Transverse colon (tissue), 4 donors: Measurements from ENCODE around the gene GID8. TPM values are rescaled to one million over a fixed set of nuclear protein-coding genes. Genes with fewer than 3 reads are reported as not detected.

Experiments used
- DNase-seq: peaks from one replicate; pipeline ENCODE4 v3.0.0-alpha.2; 2019
- H3K27ac ChIP-seq, 4 donors: fragments of 200-600 bp; sonication (generic); 2 replicates each; pipeline ENCODE4 v1.5.1; 2016 to 2018; ENCODE audit warnings: inconsistent platforms in 4 of 4
- H3K27me3 ChIP-seq: fragments of 200-600 bp; sonication (generic); 2 replicates; pipeline ENCODE4 v1.5.1; 2017; ENCODE audit warnings: inconsistent platforms
- H3K36me3 ChIP-seq, 4 donors: fragments of 200-600 bp; sonication (generic); 2 replicates each; pipeline ENCODE4 v1.5.1; 2017 to 2019; ENCODE audit warnings: inconsistent platforms in 4 of 4
- H3K4me1 ChIP-seq, 4 donors: fragments of 200-600 bp; sonication (generic); 2 replicates each; pipeline ENCODE4 v1.5.1; 2017 to 2020; ENCODE audit warnings: inconsistent platforms in 4 of 4
- H3K4me3 ChIP-seq, 4 donors: fragments of 200-600 bp; sonication (generic); 1 replicate in 1 of 4; 2 replicates in 3 of 4; pipeline versions ENCODE4 v1.5.1 to v1.6.1; 2017 to 2019; ENCODE audit warnings: inconsistent platforms in 4 of 4
- H3K9me3 ChIP-seq, 2 donors: fragments of 200-600 bp; sonication (generic); 2 replicates each; pipeline ENCODE4 v1.5.1; 2017 to 2019; ENCODE audit warnings: inconsistent platforms in 2 of 2
- CTCF ChIP-seq, 5 experiments: fragments of 200-600 bp in 3 of 5; fragments of 450-650 bp in 2 of 5; sonication (generic) in 3 of 5; IDR thresholded peaks; 1 replicate in 2 of 5; 2 replicates in 3 of 5; pipeline ENCODE4 v1.5.1; 2016 to 2017; ENCODE audit warnings: antibody characterized with exemption in 5 of 5, inconsistent platforms in 3 of 5, mild to moderate bottlenecking in 2 of 5, moderate library complexity in 1 of 5
- EP300 ChIP-seq: sonication (generic); formaldehyde crosslinking; IDR thresholded peaks from one replicate; pipeline ENCODE4 v1.6.1; 2017; ENCODE audit warnings: antibody characterized with exemption, low read depth
- POLR2A ChIP-seq: fragments of 450-650 bp; IDR thresholded peaks from one replicate; pipeline ENCODE4 v1.6.1; 2016; ENCODE audit warnings: antibody characterized with exemption, mild to moderate bottlenecking, moderate library complexity
- POLR2AphosphoS5 ChIP-seq, 3 donors: sonication (generic); formaldehyde crosslinking; IDR thresholded peaks; one replicate each; pipeline ENCODE4 v1.6.1; 2016; ENCODE audit warnings: antibody characterized with exemption in 3 of 3
- WGBS, 2 donors: methylation state at CpG; one replicate each; pipeline ENCODE4 v1.1.5; 2018; ENCODE audit warnings: low coverage in 1 of 2; 5-methylcytosine and 5-hydroxymethylcytosine counted together
- in situ Hi-C, 4 donors: fragments of 200-750 bp; cut with MboI; loops; one replicate each; pipeline versions ENCODE4 v1.15.0 to v1.15.1; 2017; ENCODE audit warnings: low sequenced_read_pairs in 3 of 4, low pct_ligation_motif_present in 1 of 4, low pct_unique_long_range_greater_than_20kb in 1 of 4
- intact Hi-C: fragments of 100-400 bp; cut with DNase I; formaldehyde crosslinking; loops from one replicate; pipeline ENCODE4 v1.15.1; 2023; ENCODE audit warnings: low total_unique reads
- total RNA-seq, 4 donors: library from RNA; depleted of rRNA; stranded (reverse); fragments of >200 nt; gene quantifications; one replicate each; pipeline ENCODE4 v1.1.0, GENCODE V29; 2016

GID8 gene
- total RNA-seq, 4 donors from 2014 or later, result 29.5 to 34.1 (median 31.7) TPM

GRCh38 chr20:62897666-62898065 lies 40.3 kb upstream of the GID8 start:
- Histone ChIP-seq H3K9me3 (no peaks in the 10 kb centered on the region), H3K4me1 (peaks cover 18 to 32% (median 22%) of the 10 kb centered on the region in 4 donors), H3K27me3 (no peaks in the 10 kb centered on the region), H3K4me3 (no peak overlapping the region), H3K36me3 (peaks cover 0 to 38% (median 15%) of the 10 kb centered on the region in 4 donors), H3K27ac (peak overlapping the region in 2 of 4 donors; percentile 9 to 21)
- no peak for DNase-seq
- TF ChIP-seq POLR2A (no peak), EP300 (no peak), POLR2AphosphoS5 (IDR thresholded peaks at IDR 0.05) (no peak), CTCF (IDR thresholded peaks at IDR 0.05) (no peak)
- 82% methylated on average over 11 of the region's 11 CpGs; no CpG with 5 or more reads in 1 of the 2 donors for WGBS, 2 donors
- intact Hi-C loops (no loop called here), in situ Hi-C loops (loop anchor here in 2 of 4 donors (25.0 kb wide), 1 partner anchor 115 kb away; the partner anchor contains the start of gene BHLHE23 (in 2 of the 2))

- Histone ChIP-seq H3K27ac (peak overlapping the region in 1 of 4 donors; percentile 21), H3K36me3 (peaks cover 0 to 36% (median 12%) of the 10 kb centered on the region in 4 donors), H3K4me1 (peaks cover 18 to 32% (median 22%) of the 10 kb centered on the region in 4 donors), H3K9me3 (no peaks in the 10 kb centered on the region), H3K4me3 (no peak overlapping the region), H3K27me3 (no peaks in the 10 kb centered on the region)
- in situ Hi-C loops, result loop anchor here in 2 of 4 donors (25.0 kb wide), 1 partner anchor 114 kb away; the partner anchor contains the start of gene BHLHE23 (in 2 of the 2)
- TF ChIP-seq POLR2A (no peak), CTCF (IDR thresholded peaks at IDR 0.05) (no peak), EP300 (no peak), POLR2AphosphoS5 (IDR thresholded peaks at IDR 0.05) (no peak)
- DNase-seq, result no peak
- 82 to 93% methylated on average over 3 to 16 of the region's 16 CpGs for WGBS, 2 donors
- intact Hi-C loops, result no loop called here
Observed at GRCh38 chr20:62898093-62898964, 39.6 kb upstream of the GID8 start.

- intact Hi-C loops (no loop called here), in situ Hi-C loops (loop anchor here in 2 of 4 donors (25.0 kb wide), 1 partner anchor 113 kb away; the partner anchor contains the start of gene BHLHE23 (in 2 of the 2))
- H3K27ac ChIP-seq, result no peak overlapping the region
- 14 to 24% methylated on average over 5 to 16 of the region's 16 CpGs for WGBS, 2 donors
- no peaks in the 10 kb centered on the region for H3K9me3 ChIP-seq
- no peaks in the 10 kb centered on the region for H3K27me3 ChIP-seq
- H3K36me3 ChIP-seq, result peaks cover 0 to 35% (median 8%) of the 10 kb centered on the region in 4 donors
- no peak for TF ChIP-seq EP300
- no peak for TF ChIP-seq POLR2A
- H3K4me1 ChIP-seq, result peaks cover 18 to 32% (median 22%) of the 10 kb centered on the region in 4 donors
- no peak overlapping the region for H3K4me3 ChIP-seq
- no peak for DNase-seq
Observed at GRCh38 chr20:62898970-62899632, 38.8 kb upstream of the GID8 start.

- Histone ChIP-seq H3K9me3 (no peaks in the 10 kb centered on the region), H3K27ac (peak overlapping the region; percentile 58 to 77 (median 74)), H3K36me3 (peaks cover 0 to 30% (median 8%) of the 10 kb centered on the region in 4 donors), H3K27me3 (no peaks in the 10 kb centered on the region), H3K4me1 (peaks cover 18 to 32% (median 22%) of the 10 kb centered on the region in 4 donors), H3K4me3 (no peak overlapping the region)
- in situ Hi-C loops, result loop anchor here in 2 of 4 donors (25.0 kb wide), 1 partner anchor 113 kb away; the partner anchor contains the start of gene BHLHE23 (in 2 of the 2)
- 0 to 6% methylated on average over 1 to 6 of the region's 6 CpGs for WGBS, 2 donors
- TF ChIP-seq CTCF (IDR thresholded peaks at IDR 0.05), result no peak
- intact Hi-C loops, result no loop called here
- peak; percentile 42 for DNase-seq
Observed at GRCh38 chr20:62899633-62900051, 38.3 kb upstream of the GID8 start.
